Gastrocnemius medialis (tissue), 4 donors: ENCODE measurements around the gene LDLRAD3. TPM values are rescaled to one million over a fixed set of nuclear protein-coding genes. Genes with fewer than 3 reads are reported as not detected.

Experiments
- ATAC-seq, 2 donors: fragments of 150-250 bp; one replicate each; pipeline ENCODE4 v1.9.1; 2016
- DNase-seq, 2 donors: peaks; one replicate each; pipeline ENCODE4 v3.0.0-alpha.2; 2019
- H3K27ac ChIP-seq, 4 donors: fragments of 200-600 bp; sonication (generic); 1 replicate in 1 of 4; 2 replicates in 3 of 4; pipeline ENCODE4 v1.5.1; 2016 to 2018; ENCODE audit warnings: mild to moderate bottlenecking in 2 of 4, moderate library complexity in 1 of 4
- H3K27me3 ChIP-seq, 3 donors: fragments of 200-600 bp; sonication (generic) in 2 of 3; 1 replicate in 1 of 3; 2 replicates in 2 of 3; pipeline versions ENCODE4 v1.5.1 to v1.6.0; 2016 to 2019; ENCODE audit warnings: mild to moderate bottlenecking in 1 of 3, moderate library complexity in 1 of 3
- H3K36me3 ChIP-seq, 2 donors: fragments of 200-600 bp; sonication (generic) in 1 of 2; one replicate each; pipeline ENCODE4 v1.5.1; 2017 to 2018
- H3K4me1 ChIP-seq, 2 donors: fragments of 200-600 bp; sonication (generic) in 1 of 2; one replicate each; pipeline ENCODE4 v1.5.1; 2016 to 2017; ENCODE audit warnings: mild to moderate bottlenecking in 2 of 2
- H3K4me3 ChIP-seq, 4 donors: fragments of 200-600 bp; sonication (generic) in 3 of 4; 1 replicate in 1 of 4; 2 replicates in 3 of 4; pipeline ENCODE4 v1.5.1; 2016 to 2019; ENCODE audit warnings: mild to moderate bottlenecking in 2 of 4
- H3K9me3 ChIP-seq, 3 donors: fragments of 200-600 bp; sonication (generic) in 2 of 3; 1 replicate in 1 of 3; 2 replicates in 2 of 3; pipeline ENCODE4 v1.5.1; 2016 to 2019
- POLR2A ChIP-seq, 2 donors: fragments of 450-650 bp; IDR thresholded peaks; one replicate each; pipeline ENCODE4 v1.6.1; 2017; ENCODE audit warnings: antibody characterized with exemption in 2 of 2, mild to moderate bottlenecking in 2 of 2, moderate library complexity in 2 of 2
- in situ Hi-C, 4 donors: fragments of 200-750 bp; cut with MboI; loops; one replicate each; pipeline versions ENCODE4 v1.15.0 to v1.8.0; 2017; ENCODE audit warnings: low sequenced_read_pairs in 4 of 4
- intact Hi-C: fragments of 100-400 bp; cut with DNase I; formaldehyde crosslinking; loops from one replicate; pipeline ENCODE4 v1.15.1; 2023; ENCODE audit warnings: low total_unique reads
- total RNA-seq, 4 donors: library from RNA; depleted of rRNA; stranded (reverse); fragments of >200 nt; gene quantifications; one replicate each; pipeline versions ENCODE4 v1.1.0 to v1.2.3, GENCODE V29; 2016
- TF ChIP-seq, protein P1 (sequence below), 5 experiments: fragments of 450-650 bp in 3 of 5; fragments of 200-600 bp in 2 of 5; sonication (generic) in 2 of 5; IDR thresholded peaks in 4 of 5; conservative IDR thresholded peaks in 1 of 5; 1 replicate in 4 of 5; 2 replicates in 1 of 5; pipeline ENCODE4 v1.5.1; 2016 to 2019; ENCODE audit warnings: antibody characterized with exemption in 5 of 5, mild to moderate bottlenecking in 3 of 5, moderate library complexity in 3 of 5

LDLRAD3 gene
- total RNA-seq, 4 donors from 2014 or later: 6.1 to 12.8 (median 11.8) TPM

- Histone ChIP-seq H3K4me1 (peaks cover 0 to 6% of the 10 kb centered on the region in 2 donors), H3K27me3 (no peaks in the 10 kb centered on the region), H3K27ac (no peak overlapping the region), H3K9me3 (no peaks in the 10 kb centered on the region), H3K36me3 (no peaks in the 10 kb centered on the region), H3K4me3 (no peak overlapping the region)
- in situ Hi-C loops: no loop called here
- no peak for ATAC-seq
- no peak for DNase-seq
- intact Hi-C loops: no loop called here
- TF ChIP-seq, protein P1, sequence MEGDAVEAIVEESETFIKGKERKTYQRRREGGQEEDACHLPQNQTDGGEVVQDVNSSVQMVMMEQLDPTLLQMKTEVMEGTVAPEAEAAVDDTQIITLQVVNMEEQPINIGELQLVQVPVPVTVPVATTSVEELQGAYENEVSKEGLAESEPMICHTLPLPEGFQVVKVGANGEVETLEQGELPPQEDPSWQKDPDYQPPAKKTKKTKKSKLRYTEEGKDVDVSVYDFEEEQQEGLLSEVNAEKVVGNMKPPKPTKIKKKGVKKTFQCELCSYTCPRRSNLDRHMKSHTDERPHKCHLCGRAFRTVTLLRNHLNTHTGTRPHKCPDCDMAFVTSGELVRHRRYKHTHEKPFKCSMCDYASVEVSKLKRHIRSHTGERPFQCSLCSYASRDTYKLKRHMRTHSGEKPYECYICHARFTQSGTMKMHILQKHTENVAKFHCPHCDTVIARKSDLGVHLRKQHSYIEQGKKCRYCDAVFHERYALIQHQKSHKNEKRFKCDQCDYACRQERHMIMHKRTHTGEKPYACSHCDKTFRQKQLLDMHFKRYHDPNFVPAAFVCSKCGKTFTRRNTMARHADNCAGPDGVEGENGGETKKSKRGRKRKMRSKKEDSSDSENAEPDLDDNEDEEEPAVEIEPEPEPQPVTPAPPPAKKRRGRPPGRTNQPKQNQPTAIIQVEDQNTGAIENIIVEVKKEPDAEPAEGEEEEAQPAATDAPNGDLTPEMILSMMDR (IDR thresholded peaks at IDR 0.05 in 4 of 5, conservative IDR thresholded peaks at IDR 0.05 in 1 of 5): no peak
- no peak for TF ChIP-seq POLR2A (IDR thresholded peaks at IDR 0.05)
Measured at GRCh38 chr11:36167073-36167472, 223.2 kb downstream of the LDLRAD3 start.

DNA sequence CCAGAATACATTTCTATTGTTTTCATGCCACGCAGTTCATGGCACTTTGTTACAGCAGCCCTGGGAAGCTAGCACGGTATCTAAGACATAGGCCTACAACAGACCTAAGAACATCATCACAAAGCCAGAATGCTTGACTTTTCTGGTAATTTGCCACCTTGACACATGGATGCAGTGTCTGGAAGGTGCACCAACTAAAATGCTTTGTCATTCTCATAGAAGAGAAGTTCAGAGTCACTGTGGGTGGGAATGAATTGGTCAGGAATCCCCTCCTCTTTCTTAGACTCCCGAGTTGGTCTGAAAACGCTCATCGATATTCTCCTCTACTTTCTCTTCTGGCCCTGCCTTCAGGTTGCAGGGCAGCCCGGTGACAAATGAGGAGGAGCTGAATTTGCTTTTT is 223.9 kb downstream of the LDLRAD3 start:
- ATAC-seq (no peak), DNase-seq (no peak)
- Histone ChIP-seq H3K36me3 (no peaks in the 10 kb centered on the region), H3K27ac (no peak overlapping the region), H3K4me3 (no peak overlapping the region), H3K4me1 (no peaks in the 10 kb centered on the region), H3K9me3 (no peaks in the 10 kb centered on the region), H3K27me3 (no peaks in the 10 kb centered on the region)
- TF ChIP-seq, protein P1 (IDR thresholded peaks at IDR 0.05 in 4 of 5, conservative IDR thresholded peaks at IDR 0.05 in 1 of 5): no peak
- no peak for TF ChIP-seq POLR2A (IDR thresholded peaks at IDR 0.05)
- in situ Hi-C loops (no loop called here), intact Hi-C loops (no loop called here)

DNA sequence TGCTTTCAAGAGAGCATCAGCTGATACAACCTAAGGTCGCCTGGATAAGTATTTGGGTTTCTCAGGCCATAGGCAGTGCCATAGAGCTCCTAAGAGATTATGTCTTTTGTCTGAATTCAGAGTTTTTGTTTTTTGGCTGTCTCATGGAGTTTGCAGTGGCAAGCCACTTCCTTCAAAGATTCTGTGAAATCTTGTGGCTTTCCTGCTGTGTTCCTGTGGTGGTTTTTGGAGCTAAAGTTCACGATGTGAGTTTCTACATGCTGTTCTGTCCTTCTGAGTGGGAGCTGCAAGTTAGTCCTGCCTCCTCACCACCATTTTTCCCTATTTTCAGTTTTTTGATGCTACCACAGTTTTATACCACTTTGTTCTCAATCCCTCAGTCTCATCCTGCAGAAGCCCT is 234.0 kb downstream of the LDLRAD3 start:
- DNase-seq (no peak), ATAC-seq (no peak)
- H3K4me1 ChIP-seq: no peaks in the 10 kb centered on the region
- intact Hi-C loops (no loop called here), in situ Hi-C loops (no loop called here)
- no peaks in the 10 kb centered on the region for H3K9me3 ChIP-seq
- TF ChIP-seq POLR2A (IDR thresholded peaks at IDR 0.05): no peak
- TF ChIP-seq, protein P1 (IDR thresholded peaks at IDR 0.05 in 4 of 5, conservative IDR thresholded peaks at IDR 0.05 in 1 of 5): no peak
- H3K27me3 ChIP-seq: no peaks in the 10 kb centered on the region
- H3K36me3 ChIP-seq: no peaks in the 10 kb centered on the region
- H3K4me3 ChIP-seq: no peak overlapping the region
- H3K27ac ChIP-seq: no peak overlapping the region

DNA sequence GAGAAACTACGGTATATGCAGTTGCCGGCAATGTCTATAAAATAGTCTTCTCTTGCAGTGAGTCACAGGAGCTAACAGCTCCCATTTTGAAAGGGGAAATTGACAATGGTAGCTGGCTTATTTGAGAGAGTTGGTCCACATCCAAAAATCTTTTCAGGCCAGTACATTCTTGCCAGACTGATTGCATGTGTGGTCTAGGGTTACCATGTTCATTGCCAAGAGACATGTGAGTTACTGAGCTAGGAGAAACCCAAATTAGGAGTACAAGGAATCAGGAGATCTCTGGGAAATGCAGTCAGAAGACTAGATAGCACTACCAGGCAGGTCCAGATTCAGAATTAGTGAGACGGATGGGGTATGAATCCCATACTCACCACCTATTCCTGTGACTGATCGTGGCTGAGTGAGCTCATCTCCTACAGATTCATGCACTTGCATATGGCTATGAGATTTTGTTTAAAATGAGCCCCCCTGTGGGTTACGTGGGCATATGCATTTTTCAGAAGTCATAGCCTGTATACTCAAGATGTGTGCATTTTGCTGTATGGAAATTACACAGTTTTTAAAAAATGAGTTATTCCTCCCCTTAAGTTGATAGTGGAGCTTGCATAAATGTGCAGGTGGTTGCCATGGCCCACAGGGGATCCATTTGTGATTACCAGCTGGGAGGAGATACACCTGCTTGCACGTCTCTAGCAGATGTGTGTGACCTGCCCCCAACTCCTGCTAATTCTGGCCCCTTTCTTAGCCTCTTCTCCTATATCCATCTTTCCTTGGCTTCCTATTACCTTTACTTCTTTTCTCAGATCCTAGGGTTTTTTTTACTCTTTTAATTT is 242.7 kb downstream of the LDLRAD3 start:
- peaks cover 23 to 24% of the 10 kb centered on the region in 2 donors for H3K4me1 ChIP-seq
- peak; percentile 96 for ATAC-seq
- intact Hi-C loops (loop anchor here (1.0 to 5.0 kb wide), 3 partner anchors 37 to 364 kb away; no protein-coding TSS in a partner anchor), in situ Hi-C loops (loop anchor here in 1 of 4 donors (10.0 kb wide), 1 partner anchor 112 kb away; no protein-coding TSS in a partner anchor)
- TF ChIP-seq, protein P1 (IDR thresholded peaks at IDR 0.05 in 4 of 5, conservative IDR thresholded peaks at IDR 0.05 in 1 of 5): no peak
- TF ChIP-seq POLR2A (IDR thresholded peaks at IDR 0.05): no peak
- H3K36me3 ChIP-seq: no peaks in the 10 kb centered on the region
- H3K27ac ChIP-seq: peak overlapping the region; percentile 68 to 84 (median 76)
- H3K9me3 ChIP-seq: no peaks in the 10 kb centered on the region
- DNase-seq: peak; percentile 58 to 71
- H3K4me3 ChIP-seq: no peak overlapping the region
- no peaks in the 10 kb centered on the region for H3K27me3 ChIP-seq
